AG20443 (cell line): ENCODE results near the gene HIBCH.
"Not testable (repeated sequence)": the region's sequence is repeated elsewhere in the genome, so short reads cannot be mapped to it uniquely, and the experiment has no call there.

Source experiments
- DNase-seq: peaks from one replicate; pipeline ENCODE4 v3.0.0; 2012; ENCODE audit warnings: low spot score, mixed read lengths

HIBCH gene

GRCh38 chr2:190319555-190320498, at the start of gene HIBCH:
TSS of gene HIBCH (minus strand) at chr2:190319826. CDS start at chr2:190319750, 76 bp downstream.
- peak; percentile 96 for DNase-seq

- DNase-seq: no peak
Measured at GRCh38 chr2:190367091-190367490, 47.5 kb upstream of the HIBCH start.

GRCh38 chr2:190366248-190366753, 46.7 kb upstream of the HIBCH start:
- no peak for DNase-seq

GRCh38 chr2:190365499-190366204, 46.0 kb upstream of the HIBCH start:
- no peak for DNase-seq

GRCh38 chr2:190362894-190363293, 43.3 kb upstream of the HIBCH start:
- no peak for DNase-seq

- DNase-seq: no peak
Measured at GRCh38 chr2:190361572-190361971, 41.9 kb upstream of the HIBCH start.

- DNase-seq: no peak
Measured at GRCh38 chr2:190360965-190361364, 41.3 kb upstream of the HIBCH start.

GRCh38 chr2:190360561-190360960, 40.9 kb upstream of the HIBCH start:
- no peak for DNase-seq

GRCh38 chr2:190358655-190359448, 39.2 kb upstream of the HIBCH start:
- not testable (repeated sequence) for DNase-seq

GRCh38 chr2:190357600-190357999, 38.0 kb upstream of the HIBCH start:
- no peak for DNase-seq

- DNase-seq: no peak
Measured at GRCh38 chr2:190355968-190356644, 36.5 kb upstream of the HIBCH start.

- no peak for DNase-seq
Measured at GRCh38 chr2:190354003-190354690, 34.5 kb upstream of the HIBCH start.

- no peak for DNase-seq
Measured at GRCh38 chr2:190353537-190353899, 33.9 kb upstream of the HIBCH start.

GRCh38 chr2:190352668-190353536, 33.3 kb upstream of the HIBCH start:
- DNase-seq: peak; percentile 46

GRCh38 chr2:190351955-190352354, 32.3 kb upstream of the HIBCH start:
- DNase-seq: no peak

GRCh38 chr2:190350371-190350770, 30.7 kb upstream of the HIBCH start:
- DNase-seq: no peak

GRCh38 chr2:190344276-190344827, 24.7 kb upstream of the HIBCH start:
- no peak for DNase-seq

- peak; percentile 92 for DNase-seq
Measured at GRCh38 chr2:190343536-190344275, 24.1 kb upstream of the HIBCH start, which contains the start of gene INPP1. TSS of gene INPP1 (plus strand) at chr2:190343589. CDS start at chr2:190360103, 16,514 bp downstream.

GRCh38 chr2:190343089-190343535, 23.5 kb upstream of the HIBCH start:
- DNase-seq: no peak
